ENCODE results near the gene PTPRQ. TPM values are rescaled to one million over a fixed set of nuclear protein-coding genes. Genes with fewer than 3 reads are reported as not detected.

PTPRQ gene
- total and polyA plus RNA-seq, 11 donors, result 0.05 to 4.2 (median 0.20) TPM; not detected in 2

DNA sequence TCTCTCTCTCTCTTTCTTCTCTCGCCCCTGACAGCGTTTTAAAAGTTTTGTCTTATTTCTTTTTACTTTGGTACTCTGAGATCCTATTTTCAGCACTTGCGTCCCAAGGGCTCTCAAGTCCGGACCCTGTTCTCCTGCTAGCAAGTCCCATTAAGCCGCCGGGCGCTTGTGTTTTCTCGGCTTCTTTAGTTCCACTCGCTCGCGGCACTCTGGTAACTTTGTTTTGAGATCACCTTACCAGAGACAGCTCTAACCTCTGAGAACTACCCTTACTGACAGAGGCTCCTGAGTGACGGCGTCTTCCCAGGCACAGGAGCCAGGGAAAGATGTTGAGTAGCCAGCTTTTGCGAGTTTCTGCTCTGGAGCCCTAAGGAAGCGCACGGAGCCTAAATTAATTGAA is 270.0 kb downstream of the PTPRQ start:
- no peaks in the 10 kb centered on the region for H3K36me3 ChIP-seq
- H3K4me1 ChIP-seq, result no peaks in the 10 kb centered on the region
- H3K4me3 ChIP-seq, result peak overlapping the region in 9 of 12 donors; percentile 5 to 39 (median 24)
- DNase-seq, result no peak
- no peaks in the 10 kb centered on the region for H3K9me3 ChIP-seq
- intact Hi-C loops (cut with DNase I), result no loop called here
- no peak overlapping the region for H3K27ac ChIP-seq
- H3K27me3 ChIP-seq, result peaks cover 3 to 47% (median 8%) of the 10 kb centered on the region in 9 donors
- ATAC-seq, result no peak
- WGBS, 4 donors, result 16 to 37% (median 19%) methylated on average over 16 of the region's 16 CpGs
- TF ChIP-seq POLR2A (IDR thresholded peaks at IDR 0.05), result no peak
- TF ChIP-seq, protein P1, sequence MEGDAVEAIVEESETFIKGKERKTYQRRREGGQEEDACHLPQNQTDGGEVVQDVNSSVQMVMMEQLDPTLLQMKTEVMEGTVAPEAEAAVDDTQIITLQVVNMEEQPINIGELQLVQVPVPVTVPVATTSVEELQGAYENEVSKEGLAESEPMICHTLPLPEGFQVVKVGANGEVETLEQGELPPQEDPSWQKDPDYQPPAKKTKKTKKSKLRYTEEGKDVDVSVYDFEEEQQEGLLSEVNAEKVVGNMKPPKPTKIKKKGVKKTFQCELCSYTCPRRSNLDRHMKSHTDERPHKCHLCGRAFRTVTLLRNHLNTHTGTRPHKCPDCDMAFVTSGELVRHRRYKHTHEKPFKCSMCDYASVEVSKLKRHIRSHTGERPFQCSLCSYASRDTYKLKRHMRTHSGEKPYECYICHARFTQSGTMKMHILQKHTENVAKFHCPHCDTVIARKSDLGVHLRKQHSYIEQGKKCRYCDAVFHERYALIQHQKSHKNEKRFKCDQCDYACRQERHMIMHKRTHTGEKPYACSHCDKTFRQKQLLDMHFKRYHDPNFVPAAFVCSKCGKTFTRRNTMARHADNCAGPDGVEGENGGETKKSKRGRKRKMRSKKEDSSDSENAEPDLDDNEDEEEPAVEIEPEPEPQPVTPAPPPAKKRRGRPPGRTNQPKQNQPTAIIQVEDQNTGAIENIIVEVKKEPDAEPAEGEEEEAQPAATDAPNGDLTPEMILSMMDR (IDR thresholded peaks at IDR 0.05), result no peak

GRCh38 chr12:80714846-80715245 is 270.8 kb downstream of the PTPRQ start:
- H3K27me3 ChIP-seq, result peaks cover 3 to 41% (median 8%) of the 10 kb centered on the region in 9 donors
- no peaks in the 10 kb centered on the region for H3K36me3 ChIP-seq
- TF ChIP-seq, protein P1 (IDR thresholded peaks at IDR 0.05), result no peak
- TF ChIP-seq POLR2A (IDR thresholded peaks at IDR 0.05), result no peak
- H3K4me3 ChIP-seq, result no peak overlapping the region
- H3K27ac ChIP-seq, result no peak overlapping the region
- ATAC-seq, result no peak
- WGBS, 4 donors, result 73 to 86% (median 78%) methylated on average over 3 of the region's 3 CpGs
- DNase-seq, result no peak
- H3K4me1 ChIP-seq, result no peaks in the 10 kb centered on the region
- intact Hi-C loops (cut with DNase I), result no loop called here
- no peaks in the 10 kb centered on the region for H3K9me3 ChIP-seq

GRCh38 chr12:80715713-80716249 is 271.7 kb downstream of the PTPRQ start:
- Histone ChIP-seq H3K9me3 (no peaks in the 10 kb centered on the region), H3K4me3 (no peak overlapping the region), H3K36me3 (no peaks in the 10 kb centered on the region), H3K27ac (no peak overlapping the region), H3K27me3 (peaks cover 3 to 34% (median 8%) of the 10 kb centered on the region in 9 donors), H3K4me1 (no peaks in the 10 kb centered on the region)
- ATAC-seq (no peak), DNase-seq (no peak)
- intact Hi-C loops (cut with DNase I), result no loop called here
- 52 to 65% (median 62%) methylated on average over 10 of the region's 10 CpGs for WGBS, 4 donors
- TF ChIP-seq, protein P1 (IDR thresholded peaks at IDR 0.05), result no peak
- no peak for TF ChIP-seq POLR2A (IDR thresholded peaks at IDR 0.05)

DNA sequence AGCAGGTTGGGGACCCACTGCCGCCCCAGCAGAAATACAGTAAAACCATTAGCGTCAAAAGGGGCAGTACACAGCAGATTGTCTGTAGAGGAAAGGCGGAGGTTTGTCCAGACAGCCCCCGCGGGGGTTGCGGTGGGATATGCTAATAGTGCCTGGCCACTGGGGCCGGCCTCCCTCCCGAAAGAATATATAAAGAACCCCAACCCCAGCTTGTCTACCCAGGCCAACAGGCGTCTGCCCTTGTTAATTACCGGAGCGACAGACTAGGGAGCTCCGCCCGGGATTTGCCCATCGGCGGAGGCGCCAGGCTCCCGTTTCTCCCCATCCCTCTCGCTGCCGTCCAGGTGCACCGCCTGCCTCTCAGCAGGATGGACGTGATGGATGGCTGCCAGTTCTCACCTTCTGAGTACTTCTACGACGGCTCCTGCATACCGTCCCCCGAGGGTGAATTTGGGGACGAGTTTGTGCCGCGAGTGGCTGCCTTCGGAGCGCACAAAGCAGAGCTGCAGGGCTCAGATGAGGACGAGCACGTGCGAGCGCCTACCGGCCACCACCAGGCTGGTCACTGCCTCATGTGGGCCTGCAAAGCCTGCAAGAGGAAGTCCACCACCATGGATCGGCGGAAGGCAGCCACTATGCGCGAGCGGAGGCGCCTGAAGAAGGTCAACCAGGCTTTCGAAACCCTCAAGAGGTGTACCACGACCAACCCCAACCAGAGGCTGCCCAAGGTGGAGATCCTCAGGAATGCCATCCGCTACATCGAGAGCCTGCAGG is 272.8 kb downstream of the PTPRQ start, which contains the start of gene MYF5:
Gene MYF5, plus strand, starts transcription at position 217 of the 774 bp plus-strand sequence. Its CDS starts 152 bp downstream, at position 369.
- intact Hi-C loops (cut with DNase I), result no loop called here
- TF ChIP-seq, protein P1 (IDR thresholded peaks at IDR 0.05), result no peak
- no peak for TF ChIP-seq POLR2A (IDR thresholded peaks at IDR 0.05)
- Histone ChIP-seq H3K27me3 (peaks cover 3 to 31% (median 8%) of the 10 kb centered on the region in 9 donors), H3K27ac (no peak within 1 kb of the TSS), H3K4me3 (no peak within 1 kb of the TSS), H3K4me1 (no peaks in the 10 kb centered on the region), H3K9me3 (no peaks in the 10 kb centered on the region), H3K36me3 (no peaks in the 10 kb centered on the region)
- 34 to 47% (median 40%) methylated on average over 28 to 45 of the region's 45 CpGs for WGBS, 4 donors
- DNase-seq (no peak), ATAC-seq (no peak)
